Muscle of leg (tissue), 11 donors: Measurements from ENCODE around the gene PRPF8. TPM values are rescaled to one million over a fixed set of nuclear protein-coding genes. Genes with fewer than 3 reads are reported as not detected.
"Not testable (repeated sequence)": the region's sequence is repeated elsewhere in the genome, so short reads cannot be mapped to it uniquely, and the experiment has no call there.

Experiments
- DNase-seq: peaks from one replicate; pipeline ENCODE4 v3.0.0; 2013
- H3K27ac ChIP-seq: one replicate; pipeline ENCODE4 v1.5.1; 2013; ENCODE audit warnings: mild to moderate bottlenecking, low read length, control low read depth
- H3K27me3 ChIP-seq: one replicate; pipeline ENCODE4 v1.6.1; 2013; ENCODE audit warnings: low read length; ENCODE audit not compliant: control insufficient read depth, insufficient read depth
- H3K36me3 ChIP-seq: one replicate; pipeline ENCODE4 v1.6.1; 2013; ENCODE audit warnings: low read length; ENCODE audit not compliant: control insufficient read depth, insufficient read depth
- H3K4me1 ChIP-seq: one replicate; pipeline ENCODE4 v1.6.1; 2013; ENCODE audit warnings: low read length; ENCODE audit not compliant: control insufficient read depth, insufficient read depth
- H3K4me3 ChIP-seq: one replicate; pipeline ENCODE4 v1.5.1; 2013; ENCODE audit warnings: low read length, control low read depth
- H3K9me3 ChIP-seq: replicated peaks from 2 replicates; pipeline ENCODE4 v1.6.1; 2013; ENCODE audit warnings: low read depth, low read length; ENCODE audit not compliant: control insufficient read depth
- WGBS: methylation state at CpG from one replicate; pipeline ENCODE4 v1.1.5; 2013; ENCODE audit warnings: missing lambda C conversion rate; ENCODE audit not compliant: insufficient coverage; 5-methylcytosine and 5-hydroxymethylcytosine counted together
- polyA plus RNA-seq, 8 donors: library from polyadenylated mRNA; unstranded; fragments of 120-200 nt; gene quantifications; one replicate each; pipeline versions ENCODE4 v1.2.1 to v1.2.3, GENCODE V29; 2013; ENCODE audit warnings: inconsistent platforms in 1 of 8, low replicate concordance in 1 of 8; ENCODE audit not compliant: insufficient read length in 8 of 8, insufficient read depth in 1 of 8
- total RNA-seq: library from RNA; stranded (reverse); fragments of 120-200 nt; gene quantifications from one replicate; pipeline ENCODE4 v1.2.4, GENCODE V29; 2013

Gene PRPF8
- total and polyA plus RNA-seq, 9 donors = 99.0 to 237 (median 210) TPM

GRCh38 chr17:1693339-1693738, 8.7 kb upstream of the PRPF8 start:
- DNase-seq = no peak

GRCh38 chr17:1690544-1691221, 6.0 kb upstream of the PRPF8 start:
- Histone ChIP-seq H3K4me3 (no peak overlapping the region), H3K36me3 (no peaks in the 10 kb centered on the region), H3K27ac (no peak overlapping the region), H3K9me3 (no peaks in the 10 kb centered on the region), H3K4me1 (no peaks in the 10 kb centered on the region), H3K27me3 (no peaks in the 10 kb centered on the region)
- WGBS = no CpG with 5 or more reads among the region's 8 CpGs
- no peak for DNase-seq

More at GRCh38 chr17:1693339-1693738, 8.7 kb upstream of the PRPF8 start:
- Histone ChIP-seq H3K4me3 (no peak overlapping the region), H3K36me3 (no peaks in the 10 kb centered on the region), H3K27ac (no peak overlapping the region), H3K9me3 (no peaks in the 10 kb centered on the region), H3K27me3 (no peaks in the 10 kb centered on the region), H3K4me1 (no peaks in the 10 kb centered on the region)
- 89% methylated on average over 5 of the region's 7 CpGs for WGBS

- not testable (repeated sequence) for H3K27ac ChIP-seq, H3K27me3 ChIP-seq, H3K36me3 ChIP-seq, H3K4me3 ChIP-seq, DNase-seq, H3K4me1 ChIP-seq, H3K9me3 ChIP-seq
- WGBS = no CpG with 5 or more reads among the region's 6 CpGs
These were observed 3.7 kb upstream of the PRPF8 start for GRCh38 chr17:1688405-1688804.

- no peaks in the 10 kb centered on the region for H3K9me3 ChIP-seq
- H3K4me1 ChIP-seq = peaks cover 11% of the 10 kb centered on the region
- H3K27ac ChIP-seq = no peak overlapping the region
- no CpG with 5 or more reads among the region's 7 CpGs for WGBS
- peaks cover 20% of the 10 kb centered on the region for H3K36me3 ChIP-seq
- H3K27me3 ChIP-seq = no peaks in the 10 kb centered on the region
- no peak overlapping the region for H3K4me3 ChIP-seq
- DNase-seq = no peak
These were observed 1.4 kb upstream of the PRPF8 start for GRCh38 chr17:1686086-1686485.

GRCh38 chr17:1683459-1683858, 1.2 kb downstream of the PRPF8 start:
- Histone ChIP-seq H3K9me3 (no peaks in the 10 kb centered on the region), H3K4me3 (peak overlapping the region; percentile 87), H3K27ac (no peak overlapping the region), H3K36me3 (peaks cover 45% of the 10 kb centered on the region), H3K4me1 (peaks cover 11% of the 10 kb centered on the region), H3K27me3 (no peaks in the 10 kb centered on the region)
- DNase-seq = no peak
- WGBS = 94% methylated on average over 2 of the region's 5 CpGs

GRCh38 chr17:1676401-1676800, 8.3 kb downstream of the PRPF8 start:
- H3K9me3 ChIP-seq = no peaks in the 10 kb centered on the region
- DNase-seq = no peak
- H3K27ac ChIP-seq = no peak overlapping the region
- H3K4me1 ChIP-seq = no peaks in the 10 kb centered on the region
- 97% methylated on average over 13 of the region's 13 CpGs for WGBS
- no peaks in the 10 kb centered on the region for H3K27me3 ChIP-seq
- H3K36me3 ChIP-seq = peaks cover 88% of the 10 kb centered on the region
- H3K4me3 ChIP-seq = no peak overlapping the region

- 91% methylated on average over 19 of the region's 26 CpGs for WGBS
- DNase-seq = no peak
These were observed 11.5 kb downstream of the PRPF8 start for GRCh38 chr17:1673041-1673785.

GRCh38 chr17:1663934-1664333, 20.7 kb downstream of the PRPF8 start:
- peaks cover 68% of the 10 kb centered on the region for H3K36me3 ChIP-seq

More at GRCh38 chr17:1673041-1673785, 11.5 kb downstream of the PRPF8 start:
- Histone ChIP-seq H3K36me3 (peaks cover 82% of the 10 kb centered on the region), H3K9me3 (no peaks in the 10 kb centered on the region), H3K27ac (no peak overlapping the region), H3K4me3 (no peak overlapping the region), H3K4me1 (peaks cover 4% of the 10 kb centered on the region), H3K27me3 (no peaks in the 10 kb centered on the region)

GRCh38 chr17:1661045-1661444, 23.6 kb downstream of the PRPF8 start:
- WGBS = 94% methylated on average over 12 of the region's 12 CpGs

More at GRCh38 chr17:1663934-1664333, 20.7 kb downstream of the PRPF8 start:
- no CpG with 5 or more reads among the region's 5 CpGs for WGBS
- not testable (repeated sequence) for H3K4me3 ChIP-seq, H3K27ac ChIP-seq, H3K9me3 ChIP-seq, H3K4me1 ChIP-seq, DNase-seq, H3K27me3 ChIP-seq

GRCh38 chr17:1658100-1658499, 26.6 kb downstream of the PRPF8 start:
- no peak for DNase-seq
- Histone ChIP-seq H3K4me1 (no peaks in the 10 kb centered on the region), H3K27ac (no peak overlapping the region), H3K4me3 (no peak overlapping the region), H3K36me3 (peaks cover 83% of the 10 kb centered on the region), H3K9me3 (no peaks in the 10 kb centered on the region), H3K27me3 (no peaks in the 10 kb centered on the region)
- 93% methylated on average over 3 of the region's 9 CpGs for WGBS

More at GRCh38 chr17:1661045-1661444, 23.6 kb downstream of the PRPF8 start:
- Histone ChIP-seq H3K9me3 (no peaks in the 10 kb centered on the region), H3K36me3 (peaks cover 70% of the 10 kb centered on the region), H3K27me3 (no peaks in the 10 kb centered on the region), H3K27ac (no peak overlapping the region), H3K4me1 (no peaks in the 10 kb centered on the region), H3K4me3 (no peak overlapping the region)
- no peak for DNase-seq
